Measurements from ENCODE around the gene FAM149A. TPM values are rescaled to one million over a fixed set of nuclear protein-coding genes. Genes with fewer than 3 reads are reported as not detected.

FAM149A gene
- total and polyA plus RNA-seq, 4 donors, result 12.0 to 27.1 (median 15.0) TPM

- peaks cover 0 to 2% (median 0%) of the 10 kb centered on the region in 4 donors for H3K4me1 ChIP-seq (ENCODE audit: control insufficient read depth in 4 of 4, insufficient read depth in 4 of 4, low read length in 3 of 4)
- TF ChIP-seq, protein P1, sequence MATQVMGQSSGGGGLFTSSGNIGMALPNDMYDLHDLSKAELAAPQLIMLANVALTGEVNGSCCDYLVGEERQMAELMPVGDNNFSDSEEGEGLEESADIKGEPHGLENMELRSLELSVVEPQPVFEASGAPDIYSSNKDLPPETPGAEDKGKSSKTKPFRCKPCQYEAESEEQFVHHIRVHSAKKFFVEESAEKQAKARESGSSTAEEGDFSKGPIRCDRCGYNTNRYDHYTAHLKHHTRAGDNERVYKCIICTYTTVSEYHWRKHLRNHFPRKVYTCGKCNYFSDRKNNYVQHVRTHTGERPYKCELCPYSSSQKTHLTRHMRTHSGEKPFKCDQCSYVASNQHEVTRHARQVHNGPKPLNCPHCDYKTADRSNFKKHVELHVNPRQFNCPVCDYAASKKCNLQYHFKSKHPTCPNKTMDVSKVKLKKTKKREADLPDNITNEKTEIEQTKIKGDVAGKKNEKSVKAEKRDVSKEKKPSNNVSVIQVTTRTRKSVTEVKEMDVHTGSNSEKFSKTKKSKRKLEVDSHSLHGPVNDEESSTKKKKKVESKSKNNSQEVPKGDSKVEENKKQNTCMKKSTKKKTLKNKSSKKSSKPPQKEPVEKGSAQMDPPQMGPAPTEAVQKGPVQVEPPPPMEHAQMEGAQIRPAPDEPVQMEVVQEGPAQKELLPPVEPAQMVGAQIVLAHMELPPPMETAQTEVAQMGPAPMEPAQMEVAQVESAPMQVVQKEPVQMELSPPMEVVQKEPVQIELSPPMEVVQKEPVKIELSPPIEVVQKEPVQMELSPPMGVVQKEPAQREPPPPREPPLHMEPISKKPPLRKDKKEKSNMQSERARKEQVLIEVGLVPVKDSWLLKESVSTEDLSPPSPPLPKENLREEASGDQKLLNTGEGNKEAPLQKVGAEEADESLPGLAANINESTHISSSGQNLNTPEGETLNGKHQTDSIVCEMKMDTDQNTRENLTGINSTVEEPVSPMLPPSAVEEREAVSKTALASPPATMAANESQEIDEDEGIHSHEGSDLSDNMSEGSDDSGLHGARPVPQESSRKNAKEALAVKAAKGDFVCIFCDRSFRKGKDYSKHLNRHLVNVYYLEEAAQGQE (IDR thresholded peaks at IDR 0.05), result no peak
- TF ChIP-seq HNF4G (IDR thresholded peaks at IDR 0.05) (no peak), GABPA (IDR thresholded peaks at IDR 0.05 in 1 of 2, conservative IDR thresholded peaks at IDR 0.05 in 1 of 2) (no peak), YY1 (IDR thresholded peaks at IDR 0.05) (no peak), FOXA1 (IDR thresholded peaks at IDR 0.05) (no peak), RAD21 (IDR thresholded peaks at IDR 0.05) (no peak), NR2F2 (IDR thresholded peaks at IDR 0.05) (no peak), FOXA2 (IDR thresholded peaks at IDR 0.05) (no peak), RXRA (IDR thresholded peaks at IDR 0.05) (no peak)
- no peak overlapping the region for H3K9ac ChIP-seq (ENCODE audit: low read depth in 1 of 2, low read length in 2 of 2)
- no peaks in the 10 kb centered on the region for H3K27me3 ChIP-seq (ENCODE audit: control insufficient read depth in 4 of 4, insufficient read depth in 4 of 4, low read length in 3 of 4)
- H3K36me3 ChIP-seq (ENCODE audit: control insufficient read depth in 4 of 4, insufficient read depth in 3 of 4, low read depth in 1 of 4, low read length in 3 of 4), result peaks cover 5 to 23% (median 13%) of the 10 kb centered on the region in 4 donors
- WGBS, result 87% methylated on average over 6 of the region's 6 CpGs
- no peaks in the 10 kb centered on the region for H3K9me3 ChIP-seq (ENCODE audit: control insufficient read depth in 4 of 4, low read length in 3 of 4)
- H3K4me3 ChIP-seq (ENCODE audit: low read depth in 1 of 3, low read length in 3 of 3), result no peak overlapping the region
- DNase-seq (ENCODE audit: low spot score), result no peak
- H3K27ac ChIP-seq (ENCODE audit: low read depth in 1 of 2, low read length in 2 of 2), result no peak overlapping the region
Measured at GRCh38 chr4:186159613-186160012, 55.1 kb downstream of the FAM149A start.

GRCh38 chr4:186161138-186161537 lies 56.6 kb downstream of the FAM149A start:
- H3K9me3 ChIP-seq (ENCODE audit: control insufficient read depth in 4 of 4, low read length in 3 of 4), result no peaks in the 10 kb centered on the region
- TF ChIP-seq FOXA1 (IDR thresholded peaks at IDR 0.05), result no peak
- no peak for TF ChIP-seq RXRA (IDR thresholded peaks at IDR 0.05)
- TF ChIP-seq GABPA (IDR thresholded peaks at IDR 0.05 in 1 of 2, conservative IDR thresholded peaks at IDR 0.05 in 1 of 2), result no peak
- TF ChIP-seq EGR1 (IDR thresholded peaks at IDR 0.05; ENCODE audit: low read depth in 2 of 2), result no peak
- no peak for TF ChIP-seq RAD21 (IDR thresholded peaks at IDR 0.05)
- no peak for TF ChIP-seq JUND (IDR thresholded peaks at IDR 0.05)
- TF ChIP-seq, protein P1 (IDR thresholded peaks at IDR 0.05), result no peak
- TF ChIP-seq HNF4G (IDR thresholded peaks at IDR 0.05), result no peak
- TF ChIP-seq YY1 (IDR thresholded peaks at IDR 0.05), result no peak
- peaks cover 0 to 12% (median 8%) of the 10 kb centered on the region in 4 donors for H3K4me1 ChIP-seq (ENCODE audit: control insufficient read depth in 4 of 4, insufficient read depth in 4 of 4, low read length in 3 of 4)
- no peak for DNase-seq (ENCODE audit: low spot score)
- H3K9ac ChIP-seq (ENCODE audit: low read depth in 1 of 2, low read length in 2 of 2), result peak overlapping the region; percentile 54 to 75
- WGBS, result 44% methylated on average over 6 of the region's 6 CpGs
- peaks cover 3 to 23% (median 11%) of the 10 kb centered on the region in 4 donors for H3K36me3 ChIP-seq (ENCODE audit: control insufficient read depth in 4 of 4, insufficient read depth in 3 of 4, low read depth in 1 of 4, low read length in 3 of 4)
- H3K4me3 ChIP-seq (ENCODE audit: low read depth in 1 of 3, low read length in 3 of 3), result no peak overlapping the region
- H3K27me3 ChIP-seq (ENCODE audit: control insufficient read depth in 4 of 4, insufficient read depth in 4 of 4, low read length in 3 of 4), result no peaks in the 10 kb centered on the region
- peak overlapping the region in 1 of 2 donors; percentile 31 for H3K27ac ChIP-seq (ENCODE audit: low read depth in 1 of 2, low read length in 2 of 2)

All from liver (tissue), 9 donors.